GM12865 (cell line): ENCODE data around the gene NUP98.
A peak's percentile ranks its signal among the peaks of the same experiment; 100 is the strongest.

Experiments used
- DNase-seq: peaks from one replicate; pipeline ENCODE4 v3.0.0; 2010; ENCODE audit warnings: low read depth
- H3K4me3 ChIP-seq: 2 replicates; pipeline ENCODE4 v1.5.1; 2011; ENCODE audit warnings: mild to moderate bottlenecking, low read depth, low read length, control low read depth
- TF ChIP-seq, protein P1 (sequence below): IDR thresholded peaks from 2 replicates; pipeline ENCODE4 v1.5.1; 2011; ENCODE audit warnings: low read length, control low read depth, low read depth, inconsistent platforms; ENCODE audit not compliant: insufficient read depth; ENCODE audit errors: missing control alignments

Gene NUP98

DNA sequence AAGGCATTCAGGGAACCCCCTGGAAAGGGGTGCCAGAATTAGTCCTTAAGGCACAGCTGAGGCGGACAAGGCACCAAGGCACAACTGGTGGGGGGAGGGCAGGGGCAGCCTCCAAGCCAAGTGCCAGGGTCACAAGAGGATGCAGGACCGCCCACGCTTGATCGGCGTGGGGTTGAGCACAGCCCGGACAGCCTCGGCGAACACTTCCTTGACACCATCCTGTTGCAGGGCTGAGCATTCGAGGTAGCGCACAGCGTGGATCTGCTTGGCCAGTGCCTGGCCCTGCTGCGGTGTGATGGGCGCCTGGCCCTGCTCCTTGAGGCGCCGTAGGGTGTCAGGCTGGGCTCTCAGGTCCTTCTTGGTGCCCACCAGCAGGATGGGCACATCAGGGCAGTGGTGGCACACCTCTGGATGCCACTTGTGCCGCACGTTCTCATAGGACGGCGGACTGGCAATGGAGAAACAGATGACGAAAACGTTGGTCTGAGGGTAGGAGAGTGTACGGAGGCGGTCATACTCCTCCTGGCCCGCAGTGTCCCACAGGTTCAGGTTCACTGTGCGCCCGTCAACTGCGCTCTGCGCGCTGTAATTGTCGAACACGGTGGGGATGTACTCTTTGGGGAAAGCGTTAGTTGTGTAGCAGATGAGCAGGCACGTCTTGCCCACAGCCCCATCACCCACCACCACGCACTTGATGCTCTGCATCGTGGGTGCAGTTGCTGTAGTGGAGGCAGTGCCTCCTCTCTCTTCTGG is 30.3 kb upstream of the NUP98 start:
- no peak for DNase-seq
- H3K4me3 ChIP-seq, result no peak overlapping the region
- TF ChIP-seq, protein P1, sequence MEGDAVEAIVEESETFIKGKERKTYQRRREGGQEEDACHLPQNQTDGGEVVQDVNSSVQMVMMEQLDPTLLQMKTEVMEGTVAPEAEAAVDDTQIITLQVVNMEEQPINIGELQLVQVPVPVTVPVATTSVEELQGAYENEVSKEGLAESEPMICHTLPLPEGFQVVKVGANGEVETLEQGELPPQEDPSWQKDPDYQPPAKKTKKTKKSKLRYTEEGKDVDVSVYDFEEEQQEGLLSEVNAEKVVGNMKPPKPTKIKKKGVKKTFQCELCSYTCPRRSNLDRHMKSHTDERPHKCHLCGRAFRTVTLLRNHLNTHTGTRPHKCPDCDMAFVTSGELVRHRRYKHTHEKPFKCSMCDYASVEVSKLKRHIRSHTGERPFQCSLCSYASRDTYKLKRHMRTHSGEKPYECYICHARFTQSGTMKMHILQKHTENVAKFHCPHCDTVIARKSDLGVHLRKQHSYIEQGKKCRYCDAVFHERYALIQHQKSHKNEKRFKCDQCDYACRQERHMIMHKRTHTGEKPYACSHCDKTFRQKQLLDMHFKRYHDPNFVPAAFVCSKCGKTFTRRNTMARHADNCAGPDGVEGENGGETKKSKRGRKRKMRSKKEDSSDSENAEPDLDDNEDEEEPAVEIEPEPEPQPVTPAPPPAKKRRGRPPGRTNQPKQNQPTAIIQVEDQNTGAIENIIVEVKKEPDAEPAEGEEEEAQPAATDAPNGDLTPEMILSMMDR, result no peak

DNA sequence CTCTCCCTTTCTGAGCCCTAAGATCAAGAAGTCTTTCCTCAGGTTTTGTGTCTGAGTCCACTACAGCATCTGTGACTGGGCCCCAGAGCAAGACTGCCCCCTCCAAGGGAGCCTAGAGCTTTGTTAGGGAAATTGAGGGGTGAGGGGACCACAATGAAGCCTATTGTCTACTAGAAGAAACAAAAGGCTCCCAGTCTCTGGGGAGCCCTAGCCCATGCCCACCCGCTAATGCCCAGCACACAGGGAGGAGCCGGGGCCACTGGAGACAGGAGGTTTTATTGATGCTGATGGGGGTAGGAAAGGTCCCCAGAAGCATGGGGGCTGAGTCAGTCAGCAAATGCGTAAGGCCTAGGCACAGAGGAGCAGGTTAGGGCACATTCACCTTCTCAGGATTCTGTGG is 29.4 kb upstream of the NUP98 start:
- TF ChIP-seq, protein P1, result no peak
- no peak overlapping the region for H3K4me3 ChIP-seq
- DNase-seq, result no peak

DNA sequence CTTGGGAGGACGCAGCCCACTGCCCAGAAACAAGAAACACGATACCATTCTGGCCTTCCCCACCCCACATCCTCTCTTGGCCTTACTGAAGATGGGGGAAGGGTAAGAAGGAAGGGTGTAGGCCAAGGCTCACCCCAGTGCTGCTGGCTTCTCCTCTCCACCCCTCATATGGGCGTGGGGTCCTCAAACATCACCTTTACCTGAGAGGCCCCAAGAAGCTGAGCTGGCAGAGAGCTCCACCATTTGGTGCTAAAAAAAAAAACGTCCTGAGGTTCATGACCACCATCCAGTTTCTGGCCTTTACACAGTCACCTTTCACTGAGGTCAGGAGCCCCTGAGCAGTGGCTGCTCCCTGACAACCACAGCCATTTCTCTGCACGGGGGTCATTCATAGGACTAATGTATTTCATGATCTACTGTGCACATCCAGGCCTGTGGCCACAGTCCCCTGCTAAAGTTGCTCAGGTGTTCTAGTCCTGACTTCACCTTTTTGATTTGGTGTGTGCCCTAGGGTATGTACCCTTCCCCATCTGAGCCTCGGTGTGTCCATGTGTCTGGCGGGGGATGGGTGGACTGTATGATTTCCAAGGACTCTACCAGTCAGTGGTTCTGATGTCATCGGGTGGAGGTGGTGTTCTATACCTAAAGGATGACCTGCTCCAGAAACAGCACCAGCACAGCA is 28.3 kb upstream of the NUP98 start:
- H3K4me3 ChIP-seq, result no peak overlapping the region
- no peak for DNase-seq
- TF ChIP-seq, protein P1, result no peak

DNA sequence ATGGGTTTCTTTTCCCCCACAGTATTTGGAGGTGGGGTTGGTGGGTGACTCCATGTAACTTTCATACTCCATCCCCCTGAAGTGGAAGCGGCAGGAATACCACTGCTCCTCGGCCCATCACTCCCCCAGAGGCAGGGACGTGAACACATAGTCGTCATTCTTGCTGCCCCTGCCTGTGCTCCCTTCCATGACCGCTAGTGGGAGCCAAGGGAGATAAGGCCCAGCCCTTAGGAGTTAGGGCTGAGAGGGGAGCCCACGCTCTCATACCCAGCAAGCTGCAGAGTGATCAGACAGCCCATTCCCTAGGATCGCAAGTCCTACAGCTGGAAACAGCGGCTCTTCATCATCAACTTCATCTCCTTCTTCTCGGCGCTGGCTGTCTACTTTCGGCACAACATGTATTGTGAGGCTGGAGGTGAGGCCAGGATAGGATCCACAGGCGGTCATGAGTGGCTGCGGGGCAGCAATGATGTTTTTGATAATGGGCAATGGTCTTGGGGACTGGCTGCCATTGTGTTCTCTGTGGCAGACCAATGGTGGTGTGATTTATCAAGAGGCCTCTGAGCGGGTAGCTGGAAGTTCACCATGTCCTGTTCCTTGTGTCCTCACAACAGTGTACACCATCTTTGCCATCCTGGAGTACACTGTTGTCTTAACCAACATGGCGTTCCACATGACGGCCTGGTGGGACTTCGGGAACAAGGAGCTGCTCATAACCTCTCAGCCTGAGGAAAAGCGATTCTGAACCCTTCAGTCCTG is 27.5 kb upstream of the NUP98 start:
- TF ChIP-seq, protein P1, result peak; percentile 95
- no peak overlapping the region for H3K4me3 ChIP-seq
- peak; percentile 85 for DNase-seq

DNA sequence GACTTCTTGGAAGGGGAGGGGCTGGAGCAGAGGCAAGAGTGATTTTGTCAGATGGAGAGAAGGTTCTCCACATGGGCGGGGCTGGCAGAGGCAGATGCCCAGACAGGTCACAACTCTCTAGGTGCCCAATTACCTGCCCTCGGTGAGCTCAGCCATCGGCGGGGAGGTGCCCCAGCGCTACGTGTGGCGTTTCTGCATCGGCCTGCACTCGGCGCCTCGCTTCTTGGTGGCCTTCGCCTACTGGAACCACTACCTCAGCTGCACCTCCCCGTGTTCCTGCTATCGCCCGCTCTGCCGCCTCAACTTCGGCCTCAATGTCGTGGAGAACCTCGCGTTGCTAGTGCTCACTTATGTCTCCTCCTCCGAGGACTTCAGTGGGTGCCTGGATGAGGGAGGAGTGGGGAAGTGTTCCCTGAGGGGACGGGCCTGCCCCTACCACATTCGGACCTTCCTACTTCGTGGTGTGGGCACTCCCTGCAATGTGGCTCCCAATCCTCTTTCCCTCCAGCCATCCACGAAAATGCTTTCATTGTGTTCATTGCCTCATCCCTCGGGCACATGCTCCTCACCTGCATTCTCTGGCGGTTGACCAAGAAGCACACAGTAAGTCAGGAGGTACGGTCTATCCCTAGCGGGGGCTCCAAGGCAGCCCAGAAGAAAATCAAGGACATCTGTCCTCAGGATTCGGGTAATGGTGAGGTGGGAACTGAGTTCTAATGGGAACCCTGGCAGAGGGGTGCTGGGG is 26.6 kb upstream of the NUP98 start:
- no peak overlapping the region for H3K4me3 ChIP-seq
- no peak for DNase-seq
- TF ChIP-seq, protein P1, result no peak

DNA sequence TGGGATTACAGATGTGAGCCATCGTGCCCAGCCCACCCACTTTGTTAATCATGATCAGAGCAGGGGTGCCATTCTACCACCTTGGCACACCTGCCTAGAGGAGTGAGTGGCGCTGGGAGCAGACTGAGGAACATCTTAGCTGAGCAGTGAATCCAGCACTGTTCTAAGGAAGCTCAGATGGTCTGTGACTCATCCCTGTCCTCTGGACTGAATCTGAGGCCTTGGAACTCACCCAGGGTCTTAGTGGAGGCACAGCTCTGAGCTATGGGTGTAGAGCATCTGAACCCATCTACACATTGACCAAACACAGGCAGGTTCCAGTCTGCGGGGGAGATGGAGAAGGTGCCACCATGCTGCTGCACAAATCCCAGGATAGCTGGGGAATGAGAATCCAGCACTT is 25.9 kb upstream of the NUP98 start:
- TF ChIP-seq, protein P1, result no peak
- no peak overlapping the region for H3K4me3 ChIP-seq
- DNase-seq, result no peak
